K562 (cell line): ENCODE measurements around the gene SUMO3. TPM values are rescaled to one million over a fixed set of nuclear protein-coding genes. Genes with fewer than 3 reads are reported as not detected.

ENCODE experiments used
- AFF4 ChIP-seq: sonication (generic); formaldehyde crosslinking; IDR thresholded peaks from 2 replicates; pipeline ENCODE4 v1.8.0; 2023; ENCODE audit warnings: mild to moderate bottlenecking, missing genetic modification reagents
- C11orf30 ChIP-seq: fragments of 450-650 bp; IDR thresholded peaks from 2 replicates; pipeline ENCODE4 v1.6.1; 2016; ENCODE audit warnings: low read depth, mild to moderate bottlenecking
- CCNT2 ChIP-seq: IDR thresholded peaks from 2 replicates; pipeline ENCODE4 v1.6.1; 2011; ENCODE audit warnings: borderline replicate concordance, low read depth, mild to moderate bottlenecking, moderate library complexity, mixed read lengths, low read length; ENCODE audit not compliant: insufficient read length; ENCODE audit errors: extremely low read depth
- ETS2 ChIP-seq: IDR thresholded peaks from 2 replicates; pipeline ENCODE4 v1.6.1; 2016; ENCODE audit warnings: borderline replicate concordance, missing genetic modification characterization, mild to moderate bottlenecking, moderate library complexity, missing compliant biosample characterization; ENCODE audit not compliant: poor library complexity, severe bottlenecking
- GTF2A2 ChIP-seq: IDR thresholded peaks from 2 replicates; pipeline ENCODE4 v1.6.1; 2016; ENCODE audit warnings: mild to moderate bottlenecking, missing genetic modification characterization, missing compliant biosample characterization
- GTF2F1 ChIP-seq: IDR thresholded peaks from 2 replicates; pipeline ENCODE4 v1.6.1; 2011; ENCODE audit warnings: low read depth, low read length, improper control_type of control experiment
- HBP1 ChIP-seq: fragments of 450-650 bp; formaldehyde crosslinking; IDR thresholded peaks from 2 replicates; pipeline ENCODE4 v1.4.0; 2022; ENCODE audit warnings: missing genetic modification characterization
- HCFC1 ChIP-seq: IDR thresholded peaks from 2 replicates; pipeline ENCODE4 v1.6.1; 2012; ENCODE audit warnings: low read depth, low read length, improper control_type of control experiment
- HDAC1 ChIP-seq, 2 experiments: fragments of 450-650 bp; IDR thresholded peaks; 2 replicates each; pipeline ENCODE4 v1.6.1; 2016 to 2017; ENCODE audit warnings: inconsistent platforms in 1 of 2, mild to moderate bottlenecking in 1 of 2, moderate library complexity in 1 of 2
- L3MBTL2 ChIP-seq: fragments of 450-650 bp; IDR thresholded peaks from 2 replicates; pipeline ENCODE4 v1.6.1; 2016; ENCODE audit warnings: mild to moderate bottlenecking, moderate library complexity
- RBM14 ChIP-seq: fragments of 200-400 bp; formaldehyde crosslinking; IDR thresholded peaks from 2 replicates; pipeline ENCODE4 v1.6.1; 2018; ENCODE audit warnings: low read depth, mild to moderate bottlenecking, low read length, moderate library complexity, borderline replicate concordance; ENCODE audit not compliant: insufficient read depth
- SAFB ChIP-seq: fragments of 200-400 bp; formaldehyde crosslinking; IDR thresholded peaks from 2 replicates; pipeline ENCODE4 v1.6.1; 2017; ENCODE audit warnings: low read depth, low read length, borderline replicate concordance
- THAP12 ChIP-seq: fragments of 250-450 bp; sonication (Bioruptor Pico); IDR thresholded peaks from 2 replicates; pipeline ENCODE4 v1.9.0; 2021; ENCODE audit warnings: mild to moderate bottlenecking, inconsistent platforms
- TRIM28 ChIP-seq: fragments of 450-650 bp; IDR thresholded peaks from 2 replicates; pipeline ENCODE4 v1.6.1; 2017
- USF1 ChIP-seq: sonication (generic); formaldehyde crosslinking; IDR thresholded peaks from 2 replicates; pipeline ENCODE4 v1.9.0; 2022; ENCODE audit warnings: mild to moderate bottlenecking, missing genetic modification reagents
- ZNF511 ChIP-seq: sonication (generic); formaldehyde crosslinking; IDR thresholded peaks from 2 replicates; pipeline ENCODE4 v1.8.0; 2022; ENCODE audit warnings: mild to moderate bottlenecking, missing genetic modification reagents
- polyA plus RNA-seq, 8 experiments: library from polyadenylated mRNA; depleted of rRNA in 4 of 8; stranded (reverse) in 5 of 8; unstranded in 3 of 8; fragments of >200 nt; fragmentation: Nextera tagmentation in 2 of 8; fragmentation: Illumina TruSeq in 1 of 8; extraction: Ambion mirVana in 2 of 8; extraction: Trizol in 1 of 8; gene quantifications; 2 replicates each; pipeline versions ENCODE4 v1.2.1 to v1.2.3, GENCODE V29; 2011 to 2014; ENCODE audit warnings: inconsistent platforms in 1 of 8, missing spikeins in 1 of 8
- total RNA-seq, 7 experiments: library from RNA; depleted of rRNA in 6 of 7; stranded (reverse); fragments of >200 nt in 6 of 7; fragmentation: Illumina TruSeq in 2 of 7; extraction: Trizol in 2 of 7; gene quantifications; 2 replicates each; pipeline versions ENCODE4 v1.2.1 to v1.2.3, GENCODE V29; 2011 to 2021; ENCODE audit warnings: low replicate concordance in 1 of 7

The SUMO3 gene
- total and polyA plus RNA-seq, 9 of the 15 experiments (the other 6 are each of a cell fraction or from before 2014, with no cell fraction given), result 13.9 to 143 (median 113) TPM

GRCh38 chr21:44801468-44802395, 16.1 kb downstream of the SUMO3 start, which contains the start of gene UBE2G2 (continued):
- TF ChIP-seq HCFC1 (peak; percentile 86), THAP12 (CRISPR knock-in tag) (peak; percentile 94), GTF2A2 (tag) (0 out of 2 replicates have a peak, but pooled peaks have one; percentile 18), ETS2 (no peak), AFF4 (CRISPR knock-in tag) (peak; percentile 48; the same call in 1 of the 2 replicates), L3MBTL2 (peak; percentile 97), SAFB (peak; percentile 59; the same call in 1 of the 2 replicates), HBP1 (CRISPR knock-in tag) (0 out of 2 replicates have a peak, but pooled peaks have one; percentile 15), GTF2F1 (peak; percentile 57; the same call in 1 of the 2 replicates), HDAC1 (IDR thresholded peaks at IDR 0.05) (peak; percentile 61 to 97; a peak in 3 of 4 replicates), CCNT2 (peak; percentile 81), C11orf30 (peak; percentile 87), TRIM28 (peak; percentile 18; the same call in 1 of the 2 replicates), USF1 (CRISPR knock-in tag) (peak; percentile 62), ZNF511 (peak; percentile 77), RBM14 (0 out of 2 replicates have a peak, but pooled peaks have one; percentile 38)
